Activated CD8-positive, alpha-beta memory T cell treated with anti-CD3 and anti-CD28 coated beads for 36 hours (primary cell): Measurements from ENCODE around the gene DUOX1. TPM values are rescaled to one million over a fixed set of nuclear protein-coding genes. Genes with fewer than 3 reads are reported as not detected.
"Not testable (repeated sequence)": the region's sequence is repeated elsewhere in the genome, so short reads cannot be mapped to it uniquely, and the experiment has no call there.

ENCODE experiments used
- CTCF ChIA-PET: fragments of 350-600 bp; sonication (Branson Sonifier 250); formaldehyde crosslinking; loops from one replicate; lab custom pipeline; 2021; ENCODE audit warnings: antibody characterized with exemption; lab: Charles Lee
- POLR2A ChIA-PET: fragments of 350-600 bp; sonication (Branson Sonifier 250); formaldehyde crosslinking; loops from one replicate; lab custom pipeline; 2021; ENCODE audit warnings: antibody characterized with exemption; lab: Charles Lee
- total RNA-seq, 2 experiments: library from RNA; stranded (reverse); gene quantifications; one replicate each; pipeline ENCODE4 v1.2.3, GENCODE V29; 2021

The DUOX1 gene
- total RNA-seq, 2 experiments from 2014 or later: 0.19 TPM

GRCh38 chr15:45135705-45136377, 6.0 kb downstream of the DUOX1 start:
- POLR2A ChIA-PET, CTCF ChIA-PET: not testable (repeated sequence)

DNA sequence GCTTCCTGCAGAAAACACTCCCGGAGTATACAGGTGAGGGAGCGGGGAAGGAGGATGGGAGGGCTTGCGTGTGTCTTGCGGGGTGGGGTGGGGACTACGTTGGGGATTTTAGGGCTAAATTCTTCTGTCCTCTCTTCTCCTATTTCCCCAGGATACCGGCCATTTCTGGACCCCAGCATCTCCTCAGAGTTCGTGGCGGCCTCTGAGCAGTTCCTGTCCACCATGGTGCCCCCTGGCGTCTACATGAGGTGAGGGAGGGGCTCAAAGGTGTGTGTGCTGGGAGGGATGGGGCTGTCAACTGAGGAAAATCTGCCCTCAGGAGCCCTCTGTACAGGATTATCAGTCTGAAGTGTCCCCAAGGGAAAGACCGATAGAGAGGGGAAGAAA, 6.6 kb downstream of the DUOX1 start:
- ChIA-PET CTCF (interaction anchor here (1.0 to 1.6 kb wide), 2 partner anchors 11 to 18 kb away, joined by 3 read pairs; no protein-coding TSS in a partner anchor), POLR2A (no interaction called here)

DNA sequence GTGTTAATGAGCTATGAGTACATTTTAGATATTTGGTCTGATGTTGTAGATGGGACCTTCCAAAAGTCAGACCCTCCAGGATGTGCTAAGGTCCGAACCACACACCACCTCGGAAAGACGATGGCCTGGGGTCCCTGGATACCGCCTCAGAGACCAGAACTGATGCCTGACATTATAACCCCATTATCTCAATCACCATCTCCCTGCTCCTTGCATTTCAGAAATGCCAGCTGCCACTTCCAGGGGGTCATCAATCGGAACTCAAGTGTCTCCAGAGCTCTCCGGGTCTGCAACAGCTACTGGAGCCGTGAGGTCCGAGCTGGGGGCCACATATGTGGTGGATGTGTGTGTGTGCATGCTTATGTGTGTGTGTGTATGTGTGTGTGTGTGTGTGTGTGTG, 7.9 kb downstream of the DUOX1 start:
- ChIA-PET CTCF (interaction anchor here (0.7 to 1.6 kb wide), 2 partner anchors 20 to 276 kb away, joined by 3 read pairs; no protein-coding TSS in a partner anchor), POLR2A (interaction anchor here (0.6 kb wide), 1 partner anchor 15 kb away, joined by 3 read pairs; no protein-coding TSS in a partner anchor)

- ChIA-PET CTCF (interaction anchor here (1.0 kb wide), 1 partner anchor 12 kb away, joined by 3 read pairs; no protein-coding TSS in a partner anchor), POLR2A (no interaction called here)
These were observed 9.3 kb downstream of the DUOX1 start for GRCh38 chr15:45138814-45139765.

DNA sequence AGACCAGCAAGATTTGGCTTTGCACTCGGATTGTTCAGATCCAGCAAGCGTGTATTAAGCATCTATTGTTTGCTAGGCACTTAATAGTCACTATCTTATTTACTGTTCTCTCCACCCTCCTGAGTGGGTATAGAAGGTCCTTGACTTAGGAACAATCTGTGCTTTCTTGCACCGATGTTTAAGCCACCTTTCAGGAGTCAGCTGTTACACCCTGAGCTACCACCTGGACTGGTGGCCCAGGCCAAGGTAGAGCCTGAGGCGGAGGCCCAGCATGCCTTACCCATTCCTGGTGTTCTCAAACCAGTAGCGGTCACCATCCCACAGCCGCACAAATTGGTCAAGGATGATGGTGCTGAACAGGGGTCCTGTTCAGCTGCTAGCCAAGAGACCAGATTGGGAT, 10.0 kb downstream of the DUOX1 start:
- CTCF ChIA-PET: interaction anchor here (0.9 kb wide), 1 partner anchor 16 kb away, joined by 4 read pairs; no protein-coding TSS in a partner anchor
- POLR2A ChIA-PET: no interaction called here

- POLR2A ChIA-PET: no interaction called here
- CTCF ChIA-PET: interaction anchor here (0.9 to 1.2 kb wide), 2 partner anchors 15 to 23 kb away, joined by 4 read pairs; no protein-coding TSS in a partner anchor
These were observed 10.9 kb downstream of the DUOX1 start for GRCh38 chr15:45140557-45141250.

GRCh38 chr15:45141386-45141785, 11.6 kb downstream of the DUOX1 start:
- CTCF ChIA-PET: interaction anchor here (1.2 kb wide), 1 partner anchor 23 kb away, joined by 4 read pairs; no protein-coding TSS in a partner anchor

DNA sequence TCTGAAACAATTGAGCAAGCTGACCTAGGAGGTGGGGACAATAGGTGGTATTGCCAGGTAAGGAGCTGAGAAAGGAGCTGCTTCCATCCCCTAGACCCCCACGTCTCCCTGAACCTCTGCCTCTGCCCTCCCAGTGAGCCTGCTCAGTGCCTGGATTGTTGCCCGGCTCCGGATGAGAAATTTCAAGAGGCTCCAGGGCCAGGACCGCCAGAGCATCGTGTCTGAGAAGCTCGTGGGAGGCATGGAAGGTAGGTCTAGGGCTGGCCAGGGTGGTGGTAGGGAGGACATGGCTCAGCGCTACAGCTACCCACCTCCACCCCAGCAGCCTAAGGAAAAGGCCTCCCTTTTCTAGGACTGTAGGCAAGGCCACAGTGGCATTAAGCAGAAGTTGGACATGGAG, 13.3 kb downstream of the DUOX1 start:
- CTCF ChIA-PET: no interaction called here
- POLR2A ChIA-PET: no interaction called here

More at GRCh38 chr15:45141386-45141785, 11.6 kb downstream of the DUOX1 start:
- POLR2A ChIA-PET: no interaction called here

- ChIA-PET CTCF (no interaction called here), POLR2A (no interaction called here)
These were observed 14.2 kb downstream of the DUOX1 start for GRCh38 chr15:45143946-45144345.

GRCh38 chr15:45144775-45145174, 15.0 kb downstream of the DUOX1 start:
- CTCF ChIA-PET: no interaction called here
- POLR2A ChIA-PET: no interaction called here

DNA sequence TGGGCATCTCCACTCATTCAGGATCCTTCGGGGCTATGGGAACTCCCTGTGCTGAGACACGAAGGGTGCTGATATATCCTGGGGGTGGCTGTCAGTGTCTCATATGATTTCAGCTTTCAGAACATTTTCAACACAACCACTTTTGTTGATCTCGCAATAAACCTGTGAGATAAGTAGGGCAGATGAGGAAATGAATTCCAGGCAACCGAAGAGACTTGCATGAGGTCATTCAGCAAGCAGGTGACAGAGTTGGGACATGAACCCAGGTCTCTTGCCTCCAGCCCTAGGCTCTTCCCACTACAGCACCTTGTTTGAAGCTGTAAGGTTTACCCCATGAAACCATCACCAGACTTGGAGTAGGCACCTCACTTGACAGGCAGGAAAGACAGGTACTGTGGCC, 16.6 kb downstream of the DUOX1 start:
- CTCF ChIA-PET: interaction anchor here (1.5 kb wide), 1 partner anchor 17 kb away, joined by 4 read pairs; no protein-coding TSS in a partner anchor
- POLR2A ChIA-PET: no interaction called here

DNA sequence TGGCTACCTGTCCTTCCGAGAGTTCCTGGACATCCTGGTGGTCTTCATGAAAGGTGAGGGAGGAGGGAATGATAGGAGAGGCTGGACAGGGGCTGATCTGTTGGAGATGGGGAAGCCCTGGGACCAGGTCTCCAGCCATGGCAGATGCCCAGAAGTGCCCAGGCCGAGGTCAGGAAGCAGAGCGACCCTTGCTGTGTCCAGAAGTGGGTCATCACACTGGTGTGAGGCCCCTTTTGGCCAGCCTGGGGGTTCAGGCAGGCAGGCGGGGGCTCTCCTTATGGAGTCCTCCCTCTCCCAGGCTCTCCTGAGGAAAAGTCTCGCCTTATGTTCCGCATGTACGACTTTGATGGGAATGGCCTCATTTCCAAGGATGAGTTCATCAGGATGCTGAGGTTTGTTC, 17.8 kb downstream of the DUOX1 start:
- ChIA-PET CTCF (no interaction called here), POLR2A (no interaction called here)

GRCh38 chr15:45148076-45149059, 18.6 kb downstream of the DUOX1 start:
- POLR2A ChIA-PET: no interaction called here
- CTCF ChIA-PET: no interaction called here

DNA sequence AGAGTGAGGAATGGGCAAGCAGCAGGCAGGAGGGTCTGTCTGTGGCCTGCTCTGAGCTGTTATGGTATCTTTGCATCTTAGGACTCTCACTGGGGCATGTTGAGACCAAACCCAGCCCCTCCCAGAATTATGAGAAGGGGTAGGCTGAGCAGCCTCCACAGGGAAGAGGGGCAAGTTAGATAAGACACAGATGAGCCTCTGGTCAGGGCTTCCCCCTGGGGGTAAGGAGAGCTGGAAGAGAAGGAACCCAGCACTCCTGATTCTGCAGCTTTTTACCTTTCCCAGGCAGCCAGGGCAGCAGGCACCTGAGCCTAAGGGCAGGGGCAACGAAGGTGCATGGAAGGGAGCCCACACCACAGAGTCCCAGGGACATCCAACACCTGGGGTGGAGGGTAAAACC, 19.3 kb downstream of the DUOX1 start:
- ChIA-PET CTCF (no interaction called here), POLR2A (no interaction called here)

DNA sequence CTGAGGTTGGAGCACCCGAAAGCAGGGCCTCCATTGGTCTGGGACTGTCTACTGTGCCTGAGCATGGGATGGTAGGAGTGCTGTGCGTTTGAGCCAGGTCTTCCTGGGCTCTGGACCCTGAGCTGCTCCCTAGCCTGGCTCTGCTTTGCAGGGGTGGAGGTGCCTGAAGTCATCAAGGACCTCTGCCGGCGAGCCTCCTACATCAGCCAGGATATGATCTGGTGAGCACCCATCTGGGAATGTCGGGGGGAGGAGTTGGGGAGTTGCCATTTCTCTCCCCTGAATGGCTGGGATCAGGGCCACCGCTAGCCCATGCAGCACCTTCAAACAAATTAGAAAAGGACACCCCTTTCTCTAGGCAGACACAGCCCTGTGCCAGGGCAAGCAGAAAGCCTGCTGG, 20.7 kb downstream of the DUOX1 start:
- ChIA-PET CTCF (interaction anchor here (1.1 kb wide), 1 partner anchor 12 kb away, joined by 3 read pairs; no protein-coding TSS in a partner anchor), POLR2A (no interaction called here)

DNA sequence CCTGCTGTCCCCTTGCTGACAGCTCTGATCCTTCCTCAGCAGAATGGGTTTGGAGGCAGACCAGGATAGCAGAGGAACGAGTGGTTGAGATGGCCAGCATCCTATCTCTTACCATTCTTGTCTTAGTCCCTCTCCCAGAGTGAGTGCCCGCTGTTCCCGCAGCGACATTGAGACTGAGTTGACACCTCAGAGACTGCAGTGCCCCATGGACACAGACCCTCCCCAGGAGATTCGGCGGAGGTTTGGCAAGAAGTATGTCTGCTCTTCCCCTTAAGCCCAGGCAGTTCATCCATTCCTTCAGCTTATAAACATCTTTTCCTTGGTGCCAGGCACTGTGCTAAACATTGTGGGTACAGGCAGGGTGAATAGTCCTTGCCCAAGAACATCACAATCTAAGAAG, 21.2 kb downstream of the DUOX1 start:
- POLR2A ChIA-PET: no interaction called here
- CTCF ChIA-PET: interaction anchor here (1.1 kb wide), 1 partner anchor 12 kb away, joined by 3 read pairs; no protein-coding TSS in a partner anchor

- ChIA-PET POLR2A (no interaction called here), CTCF (no interaction called here)
These were observed 22.4 kb downstream of the DUOX1 start for GRCh38 chr15:45151998-45152828.
